A549 treated with Hydrocortisone at 1 μM for 4 hours (cell line): Measurements from ENCODE around the gene VAT1L. TPM values are rescaled to one million over a fixed set of nuclear protein-coding genes. Genes with fewer than 3 reads are reported as not detected.

Experiments
- total RNA-seq: library from RNA; stranded (reverse); fragments of 200-300 nt; extraction: Qiagen RNA extraction; gene quantifications from 5 replicates; pipeline ENCODE4 v1.2.3, GENCODE V29; 2022

Gene VAT1L, protein sequence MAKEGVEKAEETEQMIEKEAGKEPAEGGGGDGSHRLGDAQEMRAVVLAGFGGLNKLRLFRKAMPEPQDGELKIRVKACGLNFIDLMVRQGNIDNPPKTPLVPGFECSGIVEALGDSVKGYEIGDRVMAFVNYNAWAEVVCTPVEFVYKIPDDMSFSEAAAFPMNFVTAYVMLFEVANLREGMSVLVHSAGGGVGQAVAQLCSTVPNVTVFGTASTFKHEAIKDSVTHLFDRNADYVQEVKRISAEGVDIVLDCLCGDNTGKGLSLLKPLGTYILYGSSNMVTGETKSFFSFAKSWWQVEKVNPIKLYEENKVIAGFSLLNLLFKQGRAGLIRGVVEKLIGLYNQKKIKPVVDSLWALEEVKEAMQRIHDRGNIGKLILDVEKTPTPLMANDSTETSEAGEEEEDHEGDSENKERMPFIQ
- 0.03 to 0.07 TPM in 2 of 5 replicates, not detected in the others for total RNA-seq

DNA sequence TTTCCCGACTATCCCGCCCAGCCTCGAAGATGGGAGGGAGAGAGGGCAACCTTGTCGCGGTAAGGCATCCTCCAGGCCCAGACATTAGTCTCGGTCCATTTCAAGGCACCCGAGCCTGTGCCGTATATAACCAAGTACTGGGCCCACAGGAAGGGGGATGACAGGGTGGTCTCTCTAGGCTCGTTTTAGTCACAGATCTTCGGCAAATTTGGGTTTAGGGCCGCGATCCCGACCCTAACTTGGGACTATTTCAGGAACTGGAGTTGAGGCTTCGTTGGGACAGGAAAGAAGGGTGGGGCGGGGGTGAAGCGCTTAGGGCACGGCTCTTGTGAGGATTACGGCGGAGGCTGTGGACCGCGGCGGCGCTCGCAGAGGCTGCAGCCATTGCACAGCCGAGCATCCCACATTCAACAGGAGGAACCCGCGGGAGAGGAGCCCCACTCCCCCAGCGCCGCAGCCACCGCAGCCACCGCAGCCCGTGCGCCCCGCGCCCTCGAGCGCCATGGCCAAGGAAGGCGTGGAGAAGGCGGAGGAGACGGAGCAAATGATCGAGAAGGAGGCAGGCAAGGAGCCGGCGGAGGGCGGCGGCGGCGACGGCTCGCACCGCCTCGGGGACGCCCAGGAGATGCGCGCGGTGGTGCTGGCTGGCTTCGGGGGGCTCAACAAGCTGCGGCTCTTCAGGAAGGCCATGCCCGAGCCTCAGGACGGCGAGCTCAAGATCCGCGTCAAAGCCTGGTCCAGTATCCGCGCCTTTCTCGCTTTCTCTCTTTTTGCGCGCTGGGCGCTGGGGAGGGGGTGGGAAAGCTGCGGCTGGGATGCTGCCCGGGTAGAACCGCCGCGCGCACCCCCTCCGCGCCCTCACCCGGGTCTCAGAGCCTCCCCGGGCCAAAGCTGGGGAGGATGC lies at the start of gene VAT1L:
TSS of gene VAT1L (plus strand) at position 384 of the 904 bp plus-strand sequence. CDS start at position 503, 119 bp downstream.

DNA sequence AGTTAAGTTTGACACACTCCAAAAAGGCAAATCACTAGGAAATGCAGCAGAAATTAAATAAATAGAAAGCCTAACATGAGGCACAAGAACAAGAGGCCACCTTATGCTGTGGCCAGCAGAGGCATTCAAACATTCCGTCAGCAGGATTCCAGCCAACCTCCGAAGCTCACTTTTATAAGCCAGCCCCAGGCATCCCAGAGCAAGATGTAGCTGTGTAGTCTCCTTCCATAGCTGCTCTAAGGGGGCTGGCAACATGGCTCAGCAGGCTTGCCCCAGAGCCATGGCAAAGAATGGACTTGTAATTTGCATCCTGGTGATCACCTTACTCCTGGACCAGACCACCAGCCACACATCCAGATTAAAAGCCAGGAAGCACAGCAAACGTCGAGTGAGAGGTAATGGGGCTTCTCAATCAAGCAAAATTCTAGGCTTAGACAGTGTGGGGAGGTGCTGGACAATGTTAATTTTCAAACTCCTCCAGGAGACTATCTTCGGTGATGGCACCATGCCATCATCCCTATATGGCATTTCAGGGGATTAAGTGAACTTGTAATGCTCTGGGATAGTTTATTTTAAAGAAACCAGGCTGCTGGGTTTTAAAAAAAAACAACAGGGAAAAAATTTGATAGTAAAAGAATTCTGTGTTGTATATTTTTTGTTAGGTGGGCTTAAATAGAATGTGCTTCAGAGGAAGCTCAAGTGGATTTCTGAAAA lies 234.1 kb downstream of the VAT1L start, which contains the start of gene CLEC3A:
TSS of gene CLEC3A (plus strand) at position 202 of the 714 bp plus-strand sequence. CDS start at position 281, 79 bp downstream.

Other genes with a start within 250 kb of the VAT1L start
- 5.2 to 6.0 TPM (median 5.7 TPM) in 5 replicates for gene NUDT7, start 66.0 kb upstream of the VAT1L start, total RNA-seq
- gene CLEC3A, start 234.0 kb downstream of the VAT1L start, total RNA-seq, result not detected in 5 replicates